ENCODE data around the gene PRPS1L1.

Gene PRPS1L1

GRCh38 chr7:17988858-17989257, 38.8 kb downstream of the PRPS1L1 start:
- no peak for TF ChIP-seq CTCF (IDR thresholded peaks at IDR 0.05; ENCODE audit: low read length, missing control alignments)
- no peak overlapping the region for H3K4me3 ChIP-seq (replicated peaks; ENCODE audit: low read depth, low read length)
- no peak for DNase-seq (ENCODE audit: low read depth)

DNA sequence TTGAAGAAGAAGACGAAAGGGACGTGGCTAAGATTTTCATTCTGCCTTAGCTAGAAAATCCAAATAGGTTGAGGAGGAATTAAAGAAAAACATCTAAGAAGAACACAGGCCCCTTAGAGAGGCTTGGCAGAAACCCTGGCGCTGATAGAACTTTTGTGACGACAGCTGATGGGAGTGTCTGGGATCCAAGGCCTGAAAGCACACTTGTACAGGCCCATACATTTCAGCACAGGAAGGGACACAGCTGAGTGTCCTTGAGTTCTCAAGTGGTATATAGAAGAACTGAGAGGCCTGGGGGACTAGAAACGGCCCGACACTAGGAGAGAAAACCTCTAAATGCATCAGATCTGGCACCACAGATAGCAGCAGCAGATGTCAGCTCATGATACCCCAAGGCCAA, 39.5 kb downstream of the PRPS1L1 start:
- no peak for DNase-seq (ENCODE audit: low read depth)
- no peak for TF ChIP-seq CTCF (IDR thresholded peaks at IDR 0.05; ENCODE audit: low read length, missing control alignments)

DNA sequence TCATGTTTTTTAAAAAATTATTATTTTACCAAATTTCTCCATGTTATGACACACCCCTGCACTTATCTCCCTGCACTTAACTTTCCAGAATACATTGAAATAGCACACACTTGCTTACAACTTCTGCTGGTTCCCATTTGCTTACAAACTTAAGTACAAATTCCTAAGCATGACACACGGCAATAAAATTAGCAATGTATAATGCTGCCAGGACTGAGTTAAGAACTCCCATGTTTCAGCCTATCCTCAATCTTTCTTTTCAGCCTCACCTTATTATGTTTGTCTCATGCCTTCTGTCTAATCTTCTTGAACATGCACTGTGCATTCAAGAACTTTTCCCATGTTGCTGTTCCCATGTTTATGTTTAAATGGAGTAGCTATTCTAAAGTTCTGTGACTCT, 40.8 kb downstream of the PRPS1L1 start:
- H3K4me3 ChIP-seq (replicated peaks; ENCODE audit: low read depth, low read length), result no peak overlapping the region
- peak; percentile 86 for DNase-seq (ENCODE audit: low read depth)
- no peak for TF ChIP-seq CTCF (IDR thresholded peaks at IDR 0.05; ENCODE audit: low read length, missing control alignments)

More for the DNA sequence above, 39.5 kb downstream of the PRPS1L1 start:
- no peak overlapping the region for H3K4me3 ChIP-seq (replicated peaks; ENCODE audit: low read depth, low read length)

- no peak overlapping the region for H3K4me3 ChIP-seq (replicated peaks; ENCODE audit: low read depth, low read length)
Observed at GRCh38 chr7:17985473-17986239, 42.0 kb downstream of the PRPS1L1 start.

GRCh38 chr7:17984288-17984687, 43.4 kb downstream of the PRPS1L1 start:
- no peak overlapping the region for H3K4me3 ChIP-seq (replicated peaks; ENCODE audit: low read depth, low read length)
- no peak for DNase-seq (ENCODE audit: low read depth)
- TF ChIP-seq CTCF (IDR thresholded peaks at IDR 0.05; ENCODE audit: low read length, missing control alignments), result no peak

More at GRCh38 chr7:17985473-17986239, 42.0 kb downstream of the PRPS1L1 start:
- TF ChIP-seq CTCF (IDR thresholded peaks at IDR 0.05; ENCODE audit: low read length, missing control alignments), result no peak
- no peak for DNase-seq (ENCODE audit: low read depth)

GRCh38 chr7:17983221-17984062, 44.2 kb downstream of the PRPS1L1 start:
- no peak for TF ChIP-seq CTCF (IDR thresholded peaks at IDR 0.05; ENCODE audit: low read length, missing control alignments)
- DNase-seq (ENCODE audit: low read depth), result no peak
- H3K4me3 ChIP-seq (replicated peaks; ENCODE audit: low read depth, low read length), result no peak overlapping the region
